H1 (cell line): ENCODE results near the gene TPMT. TPM values are rescaled to one million over a fixed set of nuclear protein-coding genes. Genes with fewer than 3 reads are reported as not detected.

Source experiments
- CTCF ChIA-PET: fragments of 300-600 bp; sonication (Branson Sonifier 250); formaldehyde crosslinking; loops from one replicate; lab custom pipeline; 2021; ENCODE audit not compliant: partially characterized antibody; lab: Charles Lee
- POLR2A ChIA-PET: fragments of 300-600 bp; sonication (Branson Sonifier 250); formaldehyde crosslinking; loops from one replicate; lab custom pipeline; 2021; ENCODE audit warnings: inconsistent platforms; ENCODE audit not compliant: partially characterized antibody; lab: Charles Lee
- DNase-seq, 2 experiments: peaks; one replicate each; pipeline versions ENCODE4 v3.0.0 to v3.0.0-alpha.2; 2010 to 2022; ENCODE audit warnings: low spot score in 2 of 2, low read depth in 1 of 2, mixed read lengths in 1 of 2
- FAIRE-seq: peaks from 2 replicates; lab custom pipeline; 2011; peaks lifted over from hg19 to GRCh38; lab: Jason Lieb, UNC
- H2AFZ ChIP-seq: 2 replicates; pipeline ENCODE4 v1.8.1; 2012; ENCODE audit warnings: low read length, inconsistent platforms
- H2AK5ac ChIP-seq: 2 replicates; pipeline ENCODE4 v1.6.1; 2013; ENCODE audit warnings: low read depth, low read length
- H2BK120ac ChIP-seq: replicated peaks from 2 replicates; pipeline ENCODE3; 2013; ENCODE audit warnings: low read depth, low read length, inconsistent platforms
- H2BK12ac ChIP-seq: 2 replicates; pipeline ENCODE4 v1.6.1; 2013; ENCODE audit warnings: low read depth, low read length
- H2BK15ac ChIP-seq: 2 replicates; pipeline ENCODE4 v1.6.1; 2013; ENCODE audit warnings: low read length
- H2BK20ac ChIP-seq: 2 replicates; pipeline ENCODE4 v1.6.1; 2013; ENCODE audit warnings: low read length
- H2BK5ac ChIP-seq: 2 replicates; pipeline ENCODE4 v1.6.1; 2013; ENCODE audit warnings: low read depth, low read length
- H3K14ac ChIP-seq: 2 replicates; pipeline ENCODE4 v1.6.1; 2013; ENCODE audit warnings: inconsistent platforms; ENCODE audit not compliant: insufficient read length
- H3K18ac ChIP-seq: 2 replicates; pipeline ENCODE4 v1.6.1; 2013; ENCODE audit warnings: low read length; ENCODE audit errors: extremely low read depth
- H3K23ac ChIP-seq: 2 replicates; pipeline ENCODE4 v1.6.1; 2013; ENCODE audit warnings: inconsistent platforms; ENCODE audit not compliant: insufficient read length
- H3K23me2 ChIP-seq: 2 replicates; pipeline ENCODE4 v1.6.1; 2013; ENCODE audit warnings: low read depth, low read length
- H3K27ac ChIP-seq: 2 replicates; pipeline ENCODE4 v1.6.1; 2011; ENCODE audit warnings: low read depth, low read length, inconsistent platforms
- H3K27me3 ChIP-seq, 4 experiments: replicated peaks in 1 of 4; 1 replicate in 1 of 4; 2 replicates in 3 of 4; pipeline versions ENCODE4 v1.6.1 to v1.8.1; 2011 to 2013; ENCODE audit warnings: low read length in 3 of 4, mild to moderate bottlenecking in 3 of 4, inconsistent platforms in 2 of 4, mixed read lengths in 2 of 4, moderate library complexity in 1 of 4; ENCODE audit not compliant: control insufficient read depth in 3 of 4, insufficient read depth in 3 of 4; ENCODE audit errors: extremely low read depth in 1 of 4
- H3K36me3 ChIP-seq, 4 experiments: 2 replicates each; pipeline versions ENCODE4 v1.6.1 to v1.8.1; 2011 to 2013; ENCODE audit warnings: mild to moderate bottlenecking in 4 of 4, low read length in 3 of 4, moderate library complexity in 2 of 4, control low read depth in 1 of 4, inconsistent platforms in 1 of 4; ENCODE audit not compliant: insufficient read depth in 4 of 4, control insufficient read depth in 2 of 4
- H3K4ac ChIP-seq: replicated peaks from 2 replicates; pipeline ENCODE3; 2013; ENCODE audit warnings: low read length, low read depth, mixed read lengths, inconsistent platforms; ENCODE audit not compliant: insufficient read length
- H3K4me1 ChIP-seq, 4 experiments: replicated peaks in 1 of 4; 1 replicate in 1 of 4; 2 replicates in 3 of 4; pipeline versions ENCODE4 v1.6.1 to v1.8.1; 2011 to 2013; ENCODE audit warnings: low read length in 3 of 4, inconsistent platforms in 2 of 4, mixed read lengths in 1 of 4; ENCODE audit not compliant: insufficient read depth in 4 of 4, control insufficient read depth in 3 of 4
- H3K4me2 ChIP-seq, 2 experiments: 2 replicates each; pipeline versions ENCODE4 v1.6.1 to v1.8.1; 2011 to 2013; ENCODE audit warnings: low read depth in 2 of 2, low read length in 2 of 2, control low read depth in 1 of 2, inconsistent platforms in 1 of 2, mild to moderate bottlenecking in 1 of 2; ENCODE audit not compliant: insufficient read depth in 1 of 2
- H3K4me3 ChIP-seq, 4 experiments: fragments of 200-600, 300-600 bp in 1 of 4; sonication (generic), shearing (Covaris generic), sonication (Bioruptor Twin) in 1 of 4; 2 replicates each; pipeline versions ENCODE4 v1.5.1 to v1.8.1; 2011 to 2016; ENCODE audit warnings: low read length in 4 of 4, low read depth in 3 of 4, control low read depth in 2 of 4, inconsistent platforms in 2 of 4, mild to moderate bottlenecking in 2 of 4, mixed read lengths in 1 of 4, moderate library complexity in 1 of 4; ENCODE audit not compliant: insufficient read depth in 2 of 4; ENCODE audit errors: extremely low read depth in 1 of 4
- H3K56ac ChIP-seq: replicated peaks from 2 replicates; pipeline ENCODE3; 2013; ENCODE audit warnings: low read depth, mild to moderate bottlenecking, mixed read lengths, low read length, inconsistent platforms; ENCODE audit not compliant: insufficient read length
- H3K79me1 ChIP-seq: 2 replicates; pipeline ENCODE4 v1.6.1; 2013; ENCODE audit warnings: low read depth, low read length, control low read depth
- H3K79me2 ChIP-seq, 2 experiments: 2 replicates each; pipeline versions ENCODE4 v1.6.1 to v1.8.1; 2012 to 2013; ENCODE audit warnings: low read length in 2 of 2, mild to moderate bottlenecking in 2 of 2, inconsistent platforms in 1 of 2; ENCODE audit not compliant: insufficient read depth in 2 of 2, control insufficient read depth in 1 of 2
- H3K9ac ChIP-seq, 4 experiments: replicated peaks in 1 of 4; 1 replicate in 1 of 4; 2 replicates in 3 of 4; pipeline versions ENCODE4 v1.6.1 to v1.8.1; 2011 to 2013; ENCODE audit warnings: low read depth in 3 of 4, low read length in 3 of 4, control low read depth in 2 of 4, mild to moderate bottlenecking in 2 of 4, moderate library complexity in 2 of 4, inconsistent platforms in 1 of 4; ENCODE audit errors: extremely low read depth in 1 of 4
- H3K9me3 ChIP-seq, 2 experiments: 2 replicates each; pipeline versions ENCODE4 v1.6.1 to v1.8.1; 2012 to 2013; ENCODE audit warnings: mild to moderate bottlenecking in 2 of 2, moderate library complexity in 2 of 2, control low read depth in 1 of 2, inconsistent platforms in 1 of 2, low read depth in 1 of 2, low read length in 1 of 2, mixed read lengths in 1 of 2; ENCODE audit not compliant: insufficient read depth in 2 of 2
- H4K20me1 ChIP-seq, 2 experiments: replicated peaks in 1 of 2; 2 replicates each; pipeline versions ENCODE3 to v1.8.1; 2011 to 2013; ENCODE audit warnings: inconsistent platforms in 2 of 2, low read length in 2 of 2, mild to moderate bottlenecking in 1 of 2; ENCODE audit not compliant: insufficient read depth in 2 of 2, control insufficient read depth in 1 of 2
- H4K5ac ChIP-seq: 2 replicates; pipeline ENCODE4 v1.6.1; 2013; ENCODE audit warnings: low read length, low read depth, mixed read lengths, inconsistent platforms; ENCODE audit not compliant: insufficient read length
- H4K8ac ChIP-seq: 2 replicates; pipeline ENCODE4 v1.8.0; 2013; ENCODE audit warnings: mild to moderate bottlenecking, moderate library complexity, low read length, inconsistent platforms; ENCODE audit not compliant: insufficient read depth; ENCODE audit errors: extremely low read depth
- H4K91ac ChIP-seq: replicated peaks from 2 replicates; pipeline ENCODE3; 2013; ENCODE audit warnings: low read length, mixed read lengths, inconsistent platforms; ENCODE audit not compliant: insufficient read length
- CHD1 ChIP-seq: IDR thresholded peaks from 2 replicates; pipeline ENCODE4 v1.6.1; 2012; ENCODE audit warnings: low read depth, low read length, improper control_type of control experiment
- MAFK ChIP-seq: IDR thresholded peaks from 2 replicates; pipeline ENCODE4 v1.6.1; 2012; ENCODE audit warnings: low read depth, mild to moderate bottlenecking, improper control_type of control experiment, low read length
- RXRA ChIP-seq: IDR thresholded peaks from 2 replicates; pipeline ENCODE4 v1.6.1; 2011; ENCODE audit warnings: low read depth, mild to moderate bottlenecking, low read length, moderate library complexity; ENCODE audit not compliant: insufficient read depth
- TAF7 ChIP-seq: optimal IDR thresholded peaks from 2 replicates; pipeline ENCODE3; 2011; ENCODE audit warnings: low read depth, mild to moderate bottlenecking, inconsistent platforms, low read length, moderate library complexity, borderline replicate concordance
- WGBS, 2 experiments: shearing (Covaris generic) in 1 of 2; methylation state at CpG; one replicate each; pipeline versions ENCODE4 v1.1.6 to v1.1.7; 2013 to 2015; ENCODE audit warnings: low lambda C conversion rate in 2 of 2, mixed read lengths in 2 of 2, inconsistent platforms in 1 of 2, low coverage in 1 of 2, missing lambda C conversion rate in 1 of 2; ENCODE audit not compliant: insufficient replicate concordance in 2 of 2, insufficient coverage in 1 of 2, insufficient read length in 1 of 2; ENCODE audit errors: extremely low coverage in 1 of 2, missing lambda C conversion rate in 1 of 2; 5-methylcytosine and 5-hydroxymethylcytosine counted together
- polyA plus RNA-seq, 7 experiments: library from polyadenylated mRNA; depleted of rRNA in 3 of 7; stranded (reverse) in 5 of 7; unstranded in 2 of 7; fragments of >200 nt in 5 of 7; fragments of 200-250 nt in 2 of 7; gene quantifications; 1 replicate in 5 of 7; 2 replicates in 1 of 7; 4 replicates in 1 of 7; pipeline versions ENCODE4 v1.2.1 to v1.2.3, GENCODE V29; 2011 to 2013; ENCODE audit warnings: missing spikeins in 2 of 7, mixed read lengths in 2 of 7
- total RNA-seq: library from RNA; stranded (reverse); fragmentation: NEBNext Ultra II Directional; extraction: Animal tissue kit (Norgen Biotek cat#: 25700); gene quantifications from 2 replicates; pipeline ENCODE4 v1.2.1, GENCODE V29; 2021

The TPMT gene
- total and polyA plus RNA-seq, 2 of the 8 experiments (the other 6 are each of a cell fraction or from before 2014, with no cell fraction given) = 12.3 to 17.2 TPM

GRCh38 chr6:18186540-18187250 lies 31.8 kb upstream of the TPMT start:
- no peak for FAIRE-seq

More at GRCh38 chr6:18186540-18187250, 31.8 kb upstream of the TPMT start:
- no peaks in the 10 kb centered on the region for H4K20me1 ChIP-seq
- H4K5ac ChIP-seq = no peak overlapping the region
- no peaks in the 10 kb centered on the region for H3K79me1 ChIP-seq
- H3K14ac ChIP-seq = no peak overlapping the region
- no peak overlapping the region; the same call in 1 of the 2 replicates for H3K27ac ChIP-seq
- H3K9ac ChIP-seq = no peak overlapping the region
- H3K23ac ChIP-seq = no peak overlapping the region
- peaks cover 4 to 12% (median 10%) of the 10 kb centered on the region in 4 experiments for H3K4me1 ChIP-seq
- 75% methylated on average over 4 of the region's 4 CpGs; no CpG with 5 or more reads in 1 of the 2 experiments for WGBS, 2 experiments
- H4K8ac ChIP-seq = no peak overlapping the region
- H2AK5ac ChIP-seq = no peak overlapping the region
- no peaks in the 10 kb centered on the region for H3K79me2 ChIP-seq
- no peaks in the 10 kb centered on the region for H3K9me3 ChIP-seq
- H3K56ac ChIP-seq = no peak overlapping the region
- peak overlapping the region in 1 of 4 experiments; percentile 10; a peak in 1 of 8 replicates for H3K4me3 ChIP-seq
- no peak overlapping the region for H2BK120ac ChIP-seq
- H3K27me3 ChIP-seq = no peaks in the 10 kb centered on the region
- H2BK15ac ChIP-seq = no peak overlapping the region
- CTCF ChIA-PET = interaction anchor here (0.7 to 1.4 kb wide), 3 partner anchors 24 to 125 kb away, joined by 3 to 5 read pairs (median 3); no protein-coding TSS in a partner anchor
- no peak overlapping the region for H2BK12ac ChIP-seq
- H2BK5ac ChIP-seq = no peak overlapping the region; the same call in 1 of the 2 replicates
- peak overlapping the region; percentile 22 to 48; a peak in 2 of 4 replicates for H3K4me2 ChIP-seq
- no peaks in the 10 kb centered on the region for H3K23me2 ChIP-seq
- no peak for DNase-seq
- POLR2A ChIA-PET = interaction anchor here (0.7 to 1.4 kb wide), 4 partner anchors 55 to 1896 kb away, joined by 3 to 5 read pairs (median 3); partner anchors contain the start of genes DEK and NHLRC1
- peaks cover 0 to 3% (median 0%) of the 10 kb centered on the region in 4 experiments; a peak in 1 of 8 replicates for H3K36me3 ChIP-seq
- TF ChIP-seq TAF7 (no peak), MAFK (no peak), RXRA (no peak), CHD1 (no peak)
- H2AFZ ChIP-seq = no peak overlapping the region
- no peak overlapping the region for H3K4ac ChIP-seq
- no peak overlapping the region for H3K18ac ChIP-seq
- H2BK20ac ChIP-seq = peak overlapping the region; percentile 37; the same call in 1 of the 2 replicates
- H4K91ac ChIP-seq = no peak overlapping the region
